Caco-2 (cell line): Measurements from ENCODE around the gene RTL10. TPM values are rescaled to one million over a fixed set of nuclear protein-coding genes. Genes with fewer than 3 reads are reported as not detected.

Source experiments
- BruUV-seq: library from RNA; stranded (reverse); fragments of 400-500 nt; replicated peaks from 2 replicates; lab custom pipeline; 2021; lab: Mats Ljungman, UMichigan
- CTCF ChIA-PET: fragments of 300-600 bp; sonication (Branson Sonifier 250); formaldehyde crosslinking; loops from one replicate; lab custom pipeline; 2022; ENCODE audit warnings: antibody characterized with exemption; lab: Charles Lee
- POLR2A ChIA-PET: fragments of 300-600 bp; sonication (Branson Sonifier 250); formaldehyde crosslinking; loops from one replicate; lab custom pipeline; 2022; ENCODE audit warnings: antibody characterized with exemption; lab: Charles Lee
- DNase-seq, 2 experiments: peaks; one replicate each; pipeline versions ENCODE4 v3.0.0 to v3.0.0-alpha.2; 2020 to 2022
- H3K27me3 ChIP-seq: replicated peaks from 2 replicates; pipeline ENCODE4 v1.6.0; 2011; ENCODE audit warnings: low read length; ENCODE audit not compliant: control insufficient read depth, insufficient read depth
- H3K36me3 ChIP-seq: 2 replicates; pipeline ENCODE4 v1.5.1; 2011; ENCODE audit warnings: low read length; ENCODE audit not compliant: control insufficient read depth, insufficient read depth
- H3K4me1 ChIP-seq: fragments of 250-450 bp; sonication (Bioruptor Pico); 2 replicates; pipeline ENCODE4 v1.5.1; 2020; ENCODE audit warnings: mild to moderate bottlenecking
- H3K4me3 ChIP-seq: 2 replicates; pipeline ENCODE4 v1.5.1; 2011; ENCODE audit warnings: low read depth, mild to moderate bottlenecking, control low read depth, low read length
- H3K9me3 ChIP-seq: fragments of 250-450 bp; sonication (Bioruptor Pico); 2 replicates; pipeline ENCODE4 v1.5.1; 2020; ENCODE audit warnings: mild to moderate bottlenecking, moderate library complexity
- H3K27ac Mint-ChIP-seq: one replicate; pipeline ENCODE4 v1.8.0; 2022; ENCODE audit warnings: mixed read lengths; ENCODE audit not compliant: unreplicated experiment
- H3K27me3 Mint-ChIP-seq: one replicate; pipeline ENCODE4 v1.8.0; 2022; ENCODE audit warnings: mixed read lengths; ENCODE audit not compliant: insufficient read depth, unreplicated experiment
- H3K36me3 Mint-ChIP-seq: one replicate; pipeline ENCODE4 v1.8.0; 2022; ENCODE audit warnings: mild to moderate bottlenecking, mixed read lengths; ENCODE audit not compliant: insufficient read depth, unreplicated experiment
- H3K4me1 Mint-ChIP-seq: one replicate; pipeline ENCODE4 v1.8.0; 2022; ENCODE audit warnings: low read depth, mixed read lengths; ENCODE audit not compliant: unreplicated experiment
- H3K4me3 Mint-ChIP-seq: one replicate; pipeline ENCODE4 v1.8.0; 2022; ENCODE audit warnings: mild to moderate bottlenecking, moderate library complexity, mixed read lengths; ENCODE audit not compliant: unreplicated experiment
- H3K9me3 Mint-ChIP-seq: one replicate; pipeline ENCODE4 v1.8.0; 2022; ENCODE audit warnings: mixed read lengths; ENCODE audit not compliant: unreplicated experiment
- intact Hi-C: fragments of 100-400 bp; cut with micrococcal nuclease; formaldehyde crosslinking; loops from one replicate; pipeline ENCODE4 v1.10.0; 2022; ENCODE audit not compliant: unreplicated experiment
- total RNA-seq: library from RNA; stranded (reverse); gene quantifications from 2 replicates; pipeline ENCODE4 v1.2.3, GENCODE V29; 2022
- TF ChIP-seq, protein P1 (sequence below), 2 experiments: fragments of 200-600 bp in 1 of 2; IDR thresholded peaks; 1 replicate in 1 of 2; 2 replicates in 1 of 2; pipeline versions ENCODE4 v1.5.1 to v1.8.0; 2011 to 2022; ENCODE audit warnings: antibody characterized with exemption in 1 of 2, control low read depth in 1 of 2, inconsistent platforms in 1 of 2, low read depth in 1 of 2, low read length in 1 of 2, mild to moderate bottlenecking in 1 of 2, moderate library complexity in 1 of 2; ENCODE audit not compliant: insufficient read depth in 1 of 2, severe bottlenecking in 1 of 2, unreplicated experiment in 1 of 2

Gene RTL10
- total RNA-seq, 1 experiment from 2014 or later = 27.5 TPM

DNA sequence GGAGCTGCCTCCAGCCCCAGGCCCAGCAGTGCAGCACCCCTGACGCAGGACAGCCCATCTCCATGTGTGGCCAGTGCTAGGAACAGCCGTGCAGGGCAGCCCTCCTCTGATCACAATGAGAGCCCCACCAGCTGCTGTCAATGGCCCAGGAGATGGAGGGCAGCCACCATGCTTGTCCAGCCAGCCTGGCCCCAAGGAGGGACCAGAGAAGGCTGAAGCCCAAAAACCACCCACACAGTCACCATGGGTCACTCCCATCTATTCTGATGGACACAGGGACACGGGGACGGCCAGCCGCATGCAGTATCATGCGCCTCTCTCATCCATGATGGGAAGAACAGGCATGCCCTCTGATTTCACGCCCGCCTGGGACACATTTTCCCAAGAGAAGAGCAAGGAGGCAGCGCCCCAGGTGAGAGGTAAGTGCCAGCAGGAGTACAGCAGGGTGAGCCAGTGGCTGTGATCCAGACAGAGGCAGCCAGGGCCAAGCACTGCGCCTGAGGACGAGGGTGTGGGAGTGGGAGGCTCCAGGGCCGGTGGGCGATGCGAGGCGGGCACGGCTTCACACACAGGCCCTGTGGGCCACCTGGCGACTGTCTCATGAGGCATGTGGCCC, 33.6 kb upstream of the RTL10 start:
- no peak overlapping the region for H3K27ac Mint-ChIP-seq
- CTCF ChIA-PET = no interaction called here
- DNase-seq = no peak
- no peaks in the 10 kb centered on the region for H3K9me3 Mint-ChIP-seq
- no peaks in the 10 kb centered on the region for H3K27me3 ChIP-seq
- intact Hi-C loops = no loop called here
- no peak overlapping the region for H3K4me3 Mint-ChIP-seq
- H3K36me3 ChIP-seq = no peaks in the 10 kb centered on the region
- H3K4me3 ChIP-seq = no peak overlapping the region
- H3K9me3 ChIP-seq = no peaks in the 10 kb centered on the region
- H3K4me1 ChIP-seq = peaks cover 22% of the 10 kb centered on the region
- no TSS peak for BruUV-seq
- H3K36me3 Mint-ChIP-seq = peaks cover 19% of the 10 kb centered on the region
- TF ChIP-seq, protein P1, sequence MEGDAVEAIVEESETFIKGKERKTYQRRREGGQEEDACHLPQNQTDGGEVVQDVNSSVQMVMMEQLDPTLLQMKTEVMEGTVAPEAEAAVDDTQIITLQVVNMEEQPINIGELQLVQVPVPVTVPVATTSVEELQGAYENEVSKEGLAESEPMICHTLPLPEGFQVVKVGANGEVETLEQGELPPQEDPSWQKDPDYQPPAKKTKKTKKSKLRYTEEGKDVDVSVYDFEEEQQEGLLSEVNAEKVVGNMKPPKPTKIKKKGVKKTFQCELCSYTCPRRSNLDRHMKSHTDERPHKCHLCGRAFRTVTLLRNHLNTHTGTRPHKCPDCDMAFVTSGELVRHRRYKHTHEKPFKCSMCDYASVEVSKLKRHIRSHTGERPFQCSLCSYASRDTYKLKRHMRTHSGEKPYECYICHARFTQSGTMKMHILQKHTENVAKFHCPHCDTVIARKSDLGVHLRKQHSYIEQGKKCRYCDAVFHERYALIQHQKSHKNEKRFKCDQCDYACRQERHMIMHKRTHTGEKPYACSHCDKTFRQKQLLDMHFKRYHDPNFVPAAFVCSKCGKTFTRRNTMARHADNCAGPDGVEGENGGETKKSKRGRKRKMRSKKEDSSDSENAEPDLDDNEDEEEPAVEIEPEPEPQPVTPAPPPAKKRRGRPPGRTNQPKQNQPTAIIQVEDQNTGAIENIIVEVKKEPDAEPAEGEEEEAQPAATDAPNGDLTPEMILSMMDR (IDR thresholded peaks at IDR 0.05; ENCODE audit: insufficient read depth in 1 of 2, low read depth in 1 of 2, low read length in 1 of 2, severe bottlenecking in 1 of 2, unreplicated experiment in 1 of 2) = no peak
- peaks cover 14% of the 10 kb centered on the region for H3K4me1 Mint-ChIP-seq
- POLR2A ChIA-PET = no interaction called here
- H3K27me3 Mint-ChIP-seq = no peaks in the 10 kb centered on the region

DNA sequence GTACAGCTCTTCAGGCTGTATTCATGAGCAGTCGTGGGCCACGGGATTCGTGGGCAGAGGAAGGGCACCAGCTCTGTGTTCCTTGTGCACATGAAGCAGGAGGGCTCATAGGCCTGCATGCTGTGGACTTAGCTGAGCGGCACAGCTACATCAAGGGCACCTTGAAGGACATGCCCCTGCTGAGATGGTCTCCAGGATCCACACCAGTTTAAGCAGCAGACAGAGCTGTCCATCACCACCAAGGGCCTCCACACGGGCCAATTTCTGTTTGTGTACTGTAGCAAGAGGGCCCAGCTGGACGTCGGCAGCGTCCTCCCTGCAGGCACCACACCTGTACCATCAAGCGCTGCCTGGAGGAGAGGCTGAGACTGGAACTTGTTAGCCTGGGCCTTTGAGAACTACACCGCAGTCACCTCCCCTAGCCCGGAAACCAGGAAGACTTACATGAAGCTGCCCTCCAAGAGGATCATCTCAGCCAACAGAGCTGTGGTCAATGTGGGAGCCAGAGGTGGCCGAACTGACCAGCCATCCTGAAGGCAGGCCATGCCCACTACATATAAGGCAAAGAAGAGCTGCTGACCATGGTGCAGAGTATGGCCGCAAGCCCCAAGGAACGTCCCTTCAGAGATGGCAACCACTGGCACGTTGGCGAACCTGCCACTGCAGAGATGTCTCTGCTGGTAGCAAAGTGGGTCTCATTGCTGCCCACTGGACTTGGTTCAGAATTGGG, 32.7 kb upstream of the RTL10 start:
- H3K36me3 ChIP-seq = no peaks in the 10 kb centered on the region
- intact Hi-C loops = no loop called here
- no peak for DNase-seq
- Mint-ChIP-seq H3K4me1 (peaks cover 10% of the 10 kb centered on the region), H3K27ac (no peak overlapping the region), H3K4me3 (no peak overlapping the region), H3K36me3 (peaks cover 16% of the 10 kb centered on the region), H3K27me3 (no peaks in the 10 kb centered on the region), H3K9me3 (no peaks in the 10 kb centered on the region)
- ChIA-PET CTCF (no interaction called here), POLR2A (no interaction called here)
- peaks cover 29% of the 10 kb centered on the region for H3K4me1 ChIP-seq
- H3K9me3 ChIP-seq = no peaks in the 10 kb centered on the region
- no peaks in the 10 kb centered on the region for H3K27me3 ChIP-seq
- H3K4me3 ChIP-seq = no peak overlapping the region
- TF ChIP-seq, protein P1 (IDR thresholded peaks at IDR 0.05; ENCODE audit: insufficient read depth in 1 of 2, low read depth in 1 of 2, low read length in 1 of 2, severe bottlenecking in 1 of 2, unreplicated experiment in 1 of 2) = no peak
- no TSS peak for BruUV-seq

DNA sequence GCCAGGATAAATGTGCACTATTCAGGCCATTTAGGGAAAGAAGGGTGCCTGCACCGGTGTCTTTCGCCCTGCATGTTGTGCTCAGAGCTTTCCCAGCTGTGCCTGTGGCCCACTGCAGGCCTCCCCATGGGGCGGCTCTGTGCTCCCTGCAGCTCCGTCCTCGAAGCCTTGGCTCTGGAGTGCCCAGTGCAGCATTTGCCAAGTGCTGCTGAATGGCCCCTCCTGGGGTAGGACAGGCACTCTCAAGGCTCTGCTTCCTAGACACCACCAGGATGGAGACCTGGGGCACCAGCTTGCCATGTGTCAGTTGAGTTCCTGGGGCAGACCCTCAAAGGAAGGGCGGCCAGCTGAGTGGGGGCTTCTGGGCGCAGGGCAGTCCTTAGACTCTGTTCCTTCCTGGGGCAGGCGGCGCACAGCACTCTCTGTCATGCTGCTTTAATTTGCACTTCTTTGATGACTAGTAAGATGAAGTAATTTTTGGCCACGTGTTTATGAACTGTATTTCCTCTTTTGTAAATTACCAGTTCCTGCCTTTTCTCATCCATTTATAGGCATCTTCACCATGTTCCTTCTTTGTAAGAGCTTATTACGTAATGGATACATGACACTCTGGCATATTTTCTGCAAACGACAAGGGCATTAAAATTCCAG, 32.1 kb upstream of the RTL10 start:
- CTCF ChIA-PET = no interaction called here
- TF ChIP-seq, protein P1 (IDR thresholded peaks at IDR 0.05; ENCODE audit: insufficient read depth in 1 of 2, low read depth in 1 of 2, low read length in 1 of 2, severe bottlenecking in 1 of 2, unreplicated experiment in 1 of 2) = no peak
- Histone ChIP-seq H3K27me3 (no peaks in the 10 kb centered on the region), H3K4me1 (peaks cover 29% of the 10 kb centered on the region), H3K4me3 (no peak overlapping the region), H3K9me3 (no peaks in the 10 kb centered on the region), H3K36me3 (no peaks in the 10 kb centered on the region)
- BruUV-seq = no TSS peak
- no peak for DNase-seq
- Mint-ChIP-seq H3K4me3 (no peak overlapping the region), H3K27ac (no peak overlapping the region), H3K36me3 (peaks cover 18% of the 10 kb centered on the region), H3K4me1 (peaks cover 6% of the 10 kb centered on the region), H3K9me3 (no peaks in the 10 kb centered on the region), H3K27me3 (no peaks in the 10 kb centered on the region)
- intact Hi-C loops = no loop called here
- POLR2A ChIA-PET = no interaction called here
